ENCODE results near the gene DSCAML1. TPM values are rescaled to one million over a fixed set of nuclear protein-coding genes. Genes with fewer than 3 reads are reported as not detected.
A peak's percentile ranks its signal among the peaks of the same experiment; 100 is the strongest.

The DSCAML1 gene
- total and polyA plus RNA-seq, 2 of the 8 experiments (the other 6 are each of a cell fraction or from before 2014, with no cell fraction given), result 0.19 to 0.24 TPM

DNA sequence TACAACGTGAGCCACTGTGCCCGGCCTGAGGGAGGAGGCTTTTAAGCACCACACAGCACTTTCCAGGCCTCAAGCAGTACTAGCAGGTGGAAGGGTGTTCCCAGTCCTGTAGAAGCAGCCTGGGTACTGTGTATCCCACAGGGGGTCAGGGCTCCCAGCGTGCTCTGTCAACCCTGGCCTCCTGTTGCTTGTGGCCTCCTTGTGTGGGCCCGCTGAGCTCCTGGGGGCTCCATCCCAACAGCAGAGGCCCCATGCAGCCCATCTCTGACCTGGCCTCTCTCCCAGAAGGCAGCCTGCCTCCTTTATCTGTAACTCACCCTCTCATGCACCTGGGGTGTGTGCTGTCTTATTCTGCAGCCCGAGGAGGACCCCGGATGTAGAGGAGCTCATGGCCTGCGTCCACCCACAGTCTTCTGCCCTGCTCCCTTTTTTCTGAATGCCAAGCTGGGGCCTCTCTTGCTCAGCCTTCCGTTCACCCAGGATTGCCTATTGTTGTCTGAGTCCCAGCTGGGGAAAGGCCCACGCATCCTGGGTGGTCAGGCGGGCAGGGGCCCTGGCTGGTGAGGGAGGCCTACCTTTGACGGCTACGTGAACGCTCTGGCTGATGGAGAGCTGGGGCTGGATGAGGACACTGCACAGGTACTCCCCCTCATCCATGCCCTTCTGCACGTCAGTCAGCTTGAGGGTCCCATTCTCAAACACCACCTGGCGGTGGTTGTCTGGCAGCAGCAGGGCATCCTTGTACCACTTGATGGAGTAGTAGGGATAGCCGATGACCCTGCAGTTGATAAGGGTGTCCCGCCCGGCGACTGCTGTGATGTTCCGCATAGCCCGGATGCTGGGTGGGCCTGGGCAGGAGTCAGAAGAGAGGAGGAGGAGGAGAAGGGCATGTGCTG lies 280.9 kb downstream of the DSCAML1 start:
- no peak overlapping the region for H2AFZ ChIP-seq (ENCODE audit: low read length)
- peaks cover 5 to 20% (median 11%) of the 10 kb centered on the region in 4 experiments for H3K4me1 ChIP-seq (replicated peaks in 1 of 4; ENCODE audit: control insufficient read depth in 3 of 4, insufficient read depth in 4 of 4, low read length in 3 of 4)
- H4K91ac ChIP-seq (replicated peaks; ENCODE audit: insufficient read length, low read length), result no peak overlapping the region
- FAIRE-seq (no peak), DNase-seq (ENCODE audit: low read depth in 1 of 2, low spot score in 2 of 2) (no peak)
- H3K4me2 ChIP-seq (ENCODE audit: insufficient read depth in 1 of 2, low read depth in 2 of 2, low read length in 2 of 2), result no peak overlapping the region
- H3K27me3 ChIP-seq (replicated peaks in 1 of 4; ENCODE audit: control insufficient read depth in 3 of 4, extremely low read depth in 1 of 4, insufficient read depth in 3 of 4, low read length in 3 of 4), result no peaks in the 10 kb centered on the region
- peak in 1 of 2 experiments; percentile 43; a peak in 2 of 4 replicates for TF ChIP-seq RAD21 (IDR thresholded peaks at IDR 0.05 in 1 of 2, conservative IDR thresholded peaks at IDR 0.05 in 1 of 2; ENCODE audit: low read depth in 2 of 2, low read length in 2 of 2)
- TF ChIP-seq GABPA (IDR thresholded peaks at IDR 0.05; ENCODE audit: borderline replicate concordance, insufficient read depth, low read length), result no peak
- TF ChIP-seq, protein P1, sequence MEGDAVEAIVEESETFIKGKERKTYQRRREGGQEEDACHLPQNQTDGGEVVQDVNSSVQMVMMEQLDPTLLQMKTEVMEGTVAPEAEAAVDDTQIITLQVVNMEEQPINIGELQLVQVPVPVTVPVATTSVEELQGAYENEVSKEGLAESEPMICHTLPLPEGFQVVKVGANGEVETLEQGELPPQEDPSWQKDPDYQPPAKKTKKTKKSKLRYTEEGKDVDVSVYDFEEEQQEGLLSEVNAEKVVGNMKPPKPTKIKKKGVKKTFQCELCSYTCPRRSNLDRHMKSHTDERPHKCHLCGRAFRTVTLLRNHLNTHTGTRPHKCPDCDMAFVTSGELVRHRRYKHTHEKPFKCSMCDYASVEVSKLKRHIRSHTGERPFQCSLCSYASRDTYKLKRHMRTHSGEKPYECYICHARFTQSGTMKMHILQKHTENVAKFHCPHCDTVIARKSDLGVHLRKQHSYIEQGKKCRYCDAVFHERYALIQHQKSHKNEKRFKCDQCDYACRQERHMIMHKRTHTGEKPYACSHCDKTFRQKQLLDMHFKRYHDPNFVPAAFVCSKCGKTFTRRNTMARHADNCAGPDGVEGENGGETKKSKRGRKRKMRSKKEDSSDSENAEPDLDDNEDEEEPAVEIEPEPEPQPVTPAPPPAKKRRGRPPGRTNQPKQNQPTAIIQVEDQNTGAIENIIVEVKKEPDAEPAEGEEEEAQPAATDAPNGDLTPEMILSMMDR (IDR thresholded peaks at IDR 0.05; ENCODE audit: control extremely low read depth in 1 of 3, insufficient read depth in 1 of 3, low read depth in 1 of 3, low read length in 3 of 3), result peak in 2 of 3 experiments; percentile 31 to 43; a peak in 3 of 4 replicates
- no peak overlapping the region for H4K5ac ChIP-seq (ENCODE audit: insufficient read length, low read depth, low read length)
- no peak overlapping the region for H2BK20ac ChIP-seq (ENCODE audit: low read length)
- H2BK120ac ChIP-seq (replicated peaks; ENCODE audit: low read depth, low read length), result no peak overlapping the region
- H3K9me3 ChIP-seq (ENCODE audit: insufficient read depth in 2 of 2, low read depth in 1 of 2, low read length in 1 of 2), result no peaks in the 10 kb centered on the region
- H3K56ac ChIP-seq (replicated peaks; ENCODE audit: insufficient read length, low read depth, low read length), result no peak overlapping the region
- no peaks in the 10 kb centered on the region for H3K79me2 ChIP-seq (ENCODE audit: control insufficient read depth in 1 of 2, insufficient read depth in 2 of 2, low read length in 2 of 2)
- no peak overlapping the region for H3K18ac ChIP-seq (ENCODE audit: extremely low read depth, low read length)
- no peak overlapping the region for H2BK5ac ChIP-seq (ENCODE audit: low read depth, low read length)
- no peaks in the 10 kb centered on the region for H3K36me3 ChIP-seq (ENCODE audit: control insufficient read depth in 2 of 4, insufficient read depth in 4 of 4, low read length in 3 of 4)
- no peak overlapping the region for H2AK5ac ChIP-seq (ENCODE audit: low read depth, low read length)
- H3K4ac ChIP-seq (replicated peaks; ENCODE audit: insufficient read length, low read depth, low read length), result no peak overlapping the region
- no peak overlapping the region for H3K27ac ChIP-seq (ENCODE audit: low read depth, low read length)
- H2BK15ac ChIP-seq (ENCODE audit: low read length), result no peak overlapping the region
- H3K9ac ChIP-seq (replicated peaks in 1 of 4; ENCODE audit: extremely low read depth in 1 of 4, low read depth in 3 of 4, low read length in 3 of 4), result no peak overlapping the region
- no peak overlapping the region for H3K14ac ChIP-seq (ENCODE audit: insufficient read length)
- no peak overlapping the region for H3K23ac ChIP-seq (ENCODE audit: insufficient read length)
- H4K20me1 ChIP-seq (replicated peaks in 1 of 2; ENCODE audit: control insufficient read depth in 1 of 2, insufficient read depth in 2 of 2, low read length in 2 of 2), result no peaks in the 10 kb centered on the region
- no peaks in the 10 kb centered on the region; the same call in 1 of the 2 replicates for H3K23me2 ChIP-seq (ENCODE audit: low read depth, low read length)
- ChIA-PET CTCF (ENCODE audit: partially characterized antibody) (interaction anchor here (0.6 to 1.8 kb wide), 11 partner anchors 11 to 430 kb away, joined by 3 to 8 read pairs (median 3); no protein-coding TSS in a partner anchor), POLR2A (ENCODE audit: partially characterized antibody) (no interaction called here)
- H3K79me1 ChIP-seq (ENCODE audit: low read depth, low read length), result no peaks in the 10 kb centered on the region
- no peak overlapping the region for H4K8ac ChIP-seq (ENCODE audit: extremely low read depth, insufficient read depth, low read length)
- H3K4me3 ChIP-seq (ENCODE audit: extremely low read depth in 1 of 4, insufficient read depth in 2 of 4, low read depth in 3 of 4, low read length in 4 of 4), result no peak overlapping the region
- 88% methylated on average over 19 of the region's 21 CpGs; no CpG with 5 or more reads in 1 of the 2 experiments for WGBS, 2 experiments (ENCODE audit: extremely low coverage in 1 of 2, insufficient coverage in 1 of 2, insufficient read length in 1 of 2, insufficient replicate concordance in 2 of 2, low coverage in 1 of 2, low lambda C conversion rate in 2 of 2, missing lambda C conversion rate in 1 of 2)
- H2BK12ac ChIP-seq (ENCODE audit: low read depth, low read length), result no peak overlapping the region; the same call in 1 of the 2 replicates

Measured in H1 (cell line).